Pancreas (tissue), 10 donors: Measurements from ENCODE around the gene TSR1. TPM values are rescaled to one million over a fixed set of nuclear protein-coding genes. Genes with fewer than 3 reads are reported as not detected.

ENCODE experiments used
- ATAC-seq, 4 donors: fragments of 200-7000 bp; cut with Tn5 transposase; one replicate each; pipeline versions ENCODE4 v1.8.0 to v1.9.1; 2020; ENCODE audit warnings: mild to moderate bottlenecking in 4 of 4, moderate library complexity in 4 of 4
- DNase-seq, 6 donors: peaks; one replicate each; pipeline ENCODE4 v3.0.0-alpha.2; 2020
- FAIRE-seq: peaks from 2 replicates; lab custom pipeline; 2012; peaks lifted over from hg19 to GRCh38; lab: Jason Lieb, UNC
- H3K27ac ChIP-seq, 4 donors: fragments of 200-600 bp; sonication (generic); 1 replicate in 3 of 4; 2 replicates in 1 of 4; pipeline versions ENCODE4 v1.5.0 to v1.8.0; 2020
- H3K27me3 ChIP-seq, 4 donors: fragments of 200-600 bp; one replicate each; pipeline ENCODE4 v1.8.0; 2021
- H3K36me3 ChIP-seq, 3 donors: fragments of 200-600 bp; sonication (generic) in 1 of 3; one replicate each; pipeline versions ENCODE4 v1.5.0 to v1.8.0; 2020 to 2021
- H3K4me1 ChIP-seq, 3 donors: fragments of 200-600 bp; one replicate each; pipeline ENCODE4 v1.8.0; 2021
- H3K4me3 ChIP-seq, 4 donors: fragments of 200-600 bp; sonication (generic) in 2 of 4; one replicate each; pipeline versions ENCODE4 v1.5.0 to v1.8.0; 2020 to 2021
- H3K9me3 ChIP-seq, 4 donors: fragments of 200-600 bp; one replicate each; pipeline ENCODE4 v1.8.0; 2021
- CTCF ChIP-seq, 4 donors: fragments of 200-600 bp; sonication (generic) in 3 of 4; IDR thresholded peaks; one replicate each; pipeline versions ENCODE4 v1.5.0 to v1.8.0; 2021; ENCODE audit warnings: antibody characterized with exemption in 4 of 4
- WGBS, 2 donors: extraction: QIAGEN DNeasy Blood & Tissue Kit; methylation state at CpG; one replicate each; pipeline ENCODE4 v1.1.7; 2013; 5-methylcytosine and 5-hydroxymethylcytosine counted together
- intact Hi-C, 3 donors: fragments of 100-400 bp; cut with DNase I; formaldehyde crosslinking; loops; one replicate each; pipeline versions ENCODE4 v1.11.1 to v1.14.2; 2022
- polyA plus RNA-seq, 2 donors: library from polyadenylated mRNA; stranded (reverse); fragments of 200-250 nt; gene quantifications; one replicate each; pipeline ENCODE4 v1.2.3, GENCODE V29; 2013
- total RNA-seq, 6 donors: library from RNA; stranded (reverse); fragmentation: NEBNext Ultra II Directional in 4 of 6; extraction: Animal tissue kit (Norgen Biotek cat#: 25700) in 4 of 6; gene quantifications; one replicate each; pipeline versions ENCODE4 v1.2.1 to v1.2.4, GENCODE V29; 2021 to 2023
- donor health status: healthy with polysubstance abuse.
- donor health status: DM: no; HTN: no; CAD: no; lungs with moderate emphysema.
- donor health status: DM: no; HTN: no; CAD: no.
- donor health status: control.
- donor health status: control.
- donor health status: Bipolar disorder and iron deficiency.
- donor health status: DM: yes; HTN: yes; CAD: no.
- donor health status: DM: no; HTN: no; CAD: no.
- donor health status: DM: no; HTN: no; CAD: no.
- donor health status: DM: yes; HTN: yes; CAD: no.

TSR1 gene
- total and polyA plus RNA-seq, 8 donors, result 8.3 to 17.3 (median 12.2) TPM

GRCh38 chr17:2369551-2370210, 33.4 kb upstream of the TSR1 start:
- 82 to 91% methylated on average over 20 of the region's 20 CpGs for WGBS, 2 donors

DNA sequence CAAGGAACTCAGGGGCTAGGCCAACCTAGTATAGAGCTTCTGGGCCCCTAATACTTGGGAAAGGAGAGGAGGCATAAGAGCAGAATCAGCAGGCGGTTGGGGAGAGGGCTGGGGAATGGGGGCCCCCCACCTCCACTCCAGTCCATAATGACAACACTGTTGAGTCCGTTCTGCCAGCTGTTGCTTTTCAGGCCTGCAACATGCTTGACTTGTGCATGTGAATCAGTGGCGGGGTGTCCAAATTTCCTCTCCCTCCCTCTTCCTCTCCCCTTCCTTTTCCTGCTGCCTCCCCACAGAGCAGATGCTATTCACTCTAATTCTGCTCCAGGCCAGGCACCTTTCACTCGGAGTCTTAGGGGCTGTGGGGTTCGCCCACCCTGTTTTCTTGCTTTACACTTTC, 32.8 kb upstream of the TSR1 start:
- H3K9me3 ChIP-seq, result no peaks in the 10 kb centered on the region
- no peaks in the 10 kb centered on the region for H3K36me3 ChIP-seq
- no peaks in the 10 kb centered on the region for H3K4me1 ChIP-seq
- no peak for TF ChIP-seq CTCF (IDR thresholded peaks at IDR 0.05)
- 82 to 93% methylated on average over 5 of the region's 5 CpGs for WGBS, 2 donors
- ATAC-seq, result no peak
- intact Hi-C loops, result no loop called here
- no peak for FAIRE-seq
- H3K27me3 ChIP-seq, result no peaks in the 10 kb centered on the region
- no peak overlapping the region for H3K27ac ChIP-seq
- no peak for DNase-seq
- H3K4me3 ChIP-seq, result no peak overlapping the region

More at GRCh38 chr17:2369551-2370210, 33.4 kb upstream of the TSR1 start:
- intact Hi-C loops, result loop anchor here in 1 of 3 donors (10.0 kb wide), 1 partner anchor 55 kb away; no protein-coding TSS in a partner anchor
- Histone ChIP-seq H3K27ac (no peak overlapping the region), H3K4me3 (no peak overlapping the region), H3K4me1 (no peaks in the 10 kb centered on the region), H3K27me3 (no peaks in the 10 kb centered on the region), H3K9me3 (no peaks in the 10 kb centered on the region), H3K36me3 (no peaks in the 10 kb centered on the region)
- DNase-seq, result no peak
- no peak for TF ChIP-seq CTCF (IDR thresholded peaks at IDR 0.05)
- FAIRE-seq, result no peak
- ATAC-seq, result no peak

GRCh38 chr17:2368359-2368758, 32.1 kb upstream of the TSR1 start:
- Histone ChIP-seq H3K27ac (no peak overlapping the region), H3K27me3 (no peaks in the 10 kb centered on the region), H3K4me1 (no peaks in the 10 kb centered on the region), H3K4me3 (no peak overlapping the region), H3K36me3 (peaks cover 0 to under 1% (median 0%) of the 10 kb centered on the region in 3 donors), H3K9me3 (no peaks in the 10 kb centered on the region)
- DNase-seq, result no peak
- no peak for ATAC-seq
- 88 to 89% methylated on average over 7 to 8 of the region's 8 CpGs for WGBS, 2 donors
- intact Hi-C loops, result no loop called here
- FAIRE-seq, result no peak
- TF ChIP-seq CTCF (IDR thresholded peaks at IDR 0.05), result no peak

- H3K4me1 ChIP-seq, result no peaks in the 10 kb centered on the region
- intact Hi-C loops, result no loop called here
- FAIRE-seq (no peak), ATAC-seq (no peak), DNase-seq (peak in 1 of 6 donors; percentile 15)
- H3K27me3 ChIP-seq, result no peaks in the 10 kb centered on the region
- peaks cover 0 to 8% (median 0%) of the 10 kb centered on the region in 3 donors for H3K36me3 ChIP-seq
- H3K27ac ChIP-seq, result no peak overlapping the region
- TF ChIP-seq CTCF (IDR thresholded peaks at IDR 0.05), result no peak
- H3K9me3 ChIP-seq, result no peaks in the 10 kb centered on the region
- WGBS, 2 donors, result 89 to 90% methylated on average over 26 of the region's 26 CpGs
- H3K4me3 ChIP-seq, result no peak overlapping the region
These were observed 30.7 kb upstream of the TSR1 start for GRCh38 chr17:2366747-2367494.
